ENCODE data around the gene ZNF664. TPM values are rescaled to one million over a fixed set of nuclear protein-coding genes. Genes with fewer than 3 reads are reported as not detected.

ZNF664 gene
- total and polyA plus RNA-seq, 2 of the 13 experiments (the other 11 are each of a cell fraction or from before 2014, with no cell fraction given), result 43.9 to 56.5 TPM

DNA sequence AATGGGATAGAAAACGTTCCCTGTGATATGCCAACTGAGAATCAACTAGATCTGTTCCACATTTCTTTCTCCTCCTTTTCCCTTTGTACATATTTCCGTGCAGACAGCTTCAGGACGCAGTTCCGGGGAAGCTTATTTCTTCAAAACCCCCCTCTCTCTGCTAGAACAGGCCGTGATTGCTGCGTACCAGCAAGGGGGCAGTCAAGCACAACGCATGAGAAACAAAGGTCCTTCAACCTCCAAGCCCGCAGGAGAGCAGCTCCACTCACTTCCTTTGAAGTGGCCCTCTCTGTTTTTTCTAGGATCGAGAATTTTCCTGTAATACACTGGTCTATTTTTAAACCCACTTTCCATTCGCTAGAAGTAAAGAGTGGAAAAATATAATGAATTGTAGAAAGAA, 80.8 kb downstream of the ZNF664 start (continued):
- TF ChIP-seq, protein P1, sequence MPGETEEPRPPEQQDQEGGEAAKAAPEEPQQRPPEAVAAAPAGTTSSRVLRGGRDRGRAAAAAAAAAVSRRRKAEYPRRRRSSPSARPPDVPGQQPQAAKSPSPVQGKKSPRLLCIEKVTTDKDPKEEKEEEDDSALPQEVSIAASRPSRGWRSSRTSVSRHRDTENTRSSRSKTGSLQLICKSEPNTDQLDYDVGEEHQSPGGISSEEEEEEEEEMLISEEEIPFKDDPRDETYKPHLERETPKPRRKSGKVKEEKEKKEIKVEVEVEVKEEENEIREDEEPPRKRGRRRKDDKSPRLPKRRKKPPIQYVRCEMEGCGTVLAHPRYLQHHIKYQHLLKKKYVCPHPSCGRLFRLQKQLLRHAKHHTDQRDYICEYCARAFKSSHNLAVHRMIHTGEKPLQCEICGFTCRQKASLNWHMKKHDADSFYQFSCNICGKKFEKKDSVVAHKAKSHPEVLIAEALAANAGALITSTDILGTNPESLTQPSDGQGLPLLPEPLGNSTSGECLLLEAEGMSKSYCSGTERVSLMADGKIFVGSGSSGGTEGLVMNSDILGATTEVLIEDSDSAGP (CRISPR knock-in tag; IDR thresholded peaks at IDR 0.05; ENCODE audit: borderline replicate concordance), result no peak
- TF ChIP-seq, protein P2, sequence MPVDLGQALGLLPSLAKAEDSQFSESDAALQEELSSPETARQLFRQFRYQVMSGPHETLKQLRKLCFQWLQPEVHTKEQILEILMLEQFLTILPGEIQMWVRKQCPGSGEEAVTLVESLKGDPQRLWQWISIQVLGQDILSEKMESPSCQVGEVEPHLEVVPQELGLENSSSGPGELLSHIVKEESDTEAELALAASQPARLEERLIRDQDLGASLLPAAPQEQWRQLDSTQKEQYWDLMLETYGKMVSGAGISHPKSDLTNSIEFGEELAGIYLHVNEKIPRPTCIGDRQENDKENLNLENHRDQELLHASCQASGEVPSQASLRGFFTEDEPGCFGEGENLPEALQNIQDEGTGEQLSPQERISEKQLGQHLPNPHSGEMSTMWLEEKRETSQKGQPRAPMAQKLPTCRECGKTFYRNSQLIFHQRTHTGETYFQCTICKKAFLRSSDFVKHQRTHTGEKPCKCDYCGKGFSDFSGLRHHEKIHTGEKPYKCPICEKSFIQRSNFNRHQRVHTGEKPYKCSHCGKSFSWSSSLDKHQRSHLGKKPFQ (CRISPR knock-in tag; IDR thresholded peaks at IDR 0.05; ENCODE audit: insufficient replicate concordance), result peak; percentile 40
- peak; percentile 34 for TF ChIP-seq TEAD3 (CRISPR knock-in tag; optimal IDR thresholded peaks at IDR 0.05; ENCODE audit: borderline replicate concordance)
- TF ChIP-seq, protein P3, sequence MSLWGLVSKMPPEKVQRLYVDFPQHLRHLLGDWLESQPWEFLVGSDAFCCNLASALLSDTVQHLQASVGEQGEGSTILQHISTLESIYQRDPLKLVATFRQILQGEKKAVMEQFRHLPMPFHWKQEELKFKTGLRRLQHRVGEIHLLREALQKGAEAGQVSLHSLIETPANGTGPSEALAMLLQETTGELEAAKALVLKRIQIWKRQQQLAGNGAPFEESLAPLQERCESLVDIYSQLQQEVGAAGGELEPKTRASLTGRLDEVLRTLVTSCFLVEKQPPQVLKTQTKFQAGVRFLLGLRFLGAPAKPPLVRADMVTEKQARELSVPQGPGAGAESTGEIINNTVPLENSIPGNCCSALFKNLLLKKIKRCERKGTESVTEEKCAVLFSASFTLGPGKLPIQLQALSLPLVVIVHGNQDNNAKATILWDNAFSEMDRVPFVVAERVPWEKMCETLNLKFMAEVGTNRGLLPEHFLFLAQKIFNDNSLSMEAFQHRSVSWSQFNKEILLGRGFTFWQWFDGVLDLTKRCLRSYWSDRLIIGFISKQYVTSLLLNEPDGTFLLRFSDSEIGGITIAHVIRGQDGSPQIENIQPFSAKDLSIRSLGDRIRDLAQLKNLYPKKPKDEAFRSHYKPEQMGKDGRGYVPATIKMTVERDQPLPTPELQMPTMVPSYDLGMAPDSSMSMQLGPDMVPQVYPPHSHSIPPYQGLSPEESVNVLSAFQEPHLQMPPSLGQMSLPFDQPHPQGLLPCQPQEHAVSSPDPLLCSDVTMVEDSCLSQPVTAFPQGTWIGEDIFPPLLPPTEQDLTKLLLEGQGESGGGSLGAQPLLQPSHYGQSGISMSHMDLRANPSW (CRISPR knock-in tag; IDR thresholded peaks at IDR 0.05; ENCODE audit: borderline replicate concordance), result no peak
- TF ChIP-seq SALL1 (CRISPR knock-in tag; IDR thresholded peaks at IDR 0.05), result 0 out of 2 replicates have a peak, but pooled peaks have one; percentile 13
- no peak for TF ChIP-seq RAD51 (IDR thresholded peaks at IDR 0.05; ENCODE audit: borderline replicate concordance)
- peak; percentile 85 for TF ChIP-seq RAD21 (CRISPR knock-in tag; IDR thresholded peaks at IDR 0.05)
- TF ChIP-seq SMC3 (IDR thresholded peaks at IDR 0.05; ENCODE audit: low read length), result peak; percentile 97
